ENCODE data around the gene FMO4. TPM values are rescaled to one million over a fixed set of nuclear protein-coding genes. Genes with fewer than 3 reads are reported as not detected.

The FMO4 gene
- total and polyA plus RNA-seq, 9 of the 15 experiments (the other 6 are each of a cell fraction or from before 2014, with no cell fraction given) = 0.25 to 1.1 (median 0.54) TPM; not detected in 2

GRCh38 chr1:171344473-171344820, 30.5 kb downstream of the FMO4 start:
- TF ChIP-seq ZNF707 (CRISPR knock-in tag; conservative IDR thresholded peaks at IDR 0.05) (no peak), CBX1 (IDR thresholded peaks at IDR 0.05; ENCODE audit: low read depth) (no peak), SMAD1 (IDR thresholded peaks at IDR 0.05; ENCODE audit: low read depth, low read length, partially characterized antibody) (no peak), RCOR1 (IDR thresholded peaks at IDR 0.05; ENCODE audit: borderline replicate concordance in 1 of 2, low read depth in 2 of 2, low read length in 2 of 2) (no peak), CBFA2T3 (IDR thresholded peaks at IDR 0.05) (no peak), TRIM25 (IDR thresholded peaks at IDR 0.05; ENCODE audit: borderline replicate concordance) (no peak), KLF16 (IDR thresholded peaks at IDR 0.05) (no peak), STAT5B (CRISPR knock-in tag; IDR thresholded peaks at IDR 0.05) (no peak), RBM39 (optimal IDR thresholded peaks at IDR 0.05; ENCODE audit: low read depth, low read length) (no peak), NR1H2 (CRISPR knock-in tag; IDR thresholded peaks at IDR 0.05) (no peak), ZNF197 (CRISPR knock-in tag; IDR thresholded peaks at IDR 0.05; ENCODE audit: low read depth) (no peak)
- TF ChIP-seq, protein P1, sequence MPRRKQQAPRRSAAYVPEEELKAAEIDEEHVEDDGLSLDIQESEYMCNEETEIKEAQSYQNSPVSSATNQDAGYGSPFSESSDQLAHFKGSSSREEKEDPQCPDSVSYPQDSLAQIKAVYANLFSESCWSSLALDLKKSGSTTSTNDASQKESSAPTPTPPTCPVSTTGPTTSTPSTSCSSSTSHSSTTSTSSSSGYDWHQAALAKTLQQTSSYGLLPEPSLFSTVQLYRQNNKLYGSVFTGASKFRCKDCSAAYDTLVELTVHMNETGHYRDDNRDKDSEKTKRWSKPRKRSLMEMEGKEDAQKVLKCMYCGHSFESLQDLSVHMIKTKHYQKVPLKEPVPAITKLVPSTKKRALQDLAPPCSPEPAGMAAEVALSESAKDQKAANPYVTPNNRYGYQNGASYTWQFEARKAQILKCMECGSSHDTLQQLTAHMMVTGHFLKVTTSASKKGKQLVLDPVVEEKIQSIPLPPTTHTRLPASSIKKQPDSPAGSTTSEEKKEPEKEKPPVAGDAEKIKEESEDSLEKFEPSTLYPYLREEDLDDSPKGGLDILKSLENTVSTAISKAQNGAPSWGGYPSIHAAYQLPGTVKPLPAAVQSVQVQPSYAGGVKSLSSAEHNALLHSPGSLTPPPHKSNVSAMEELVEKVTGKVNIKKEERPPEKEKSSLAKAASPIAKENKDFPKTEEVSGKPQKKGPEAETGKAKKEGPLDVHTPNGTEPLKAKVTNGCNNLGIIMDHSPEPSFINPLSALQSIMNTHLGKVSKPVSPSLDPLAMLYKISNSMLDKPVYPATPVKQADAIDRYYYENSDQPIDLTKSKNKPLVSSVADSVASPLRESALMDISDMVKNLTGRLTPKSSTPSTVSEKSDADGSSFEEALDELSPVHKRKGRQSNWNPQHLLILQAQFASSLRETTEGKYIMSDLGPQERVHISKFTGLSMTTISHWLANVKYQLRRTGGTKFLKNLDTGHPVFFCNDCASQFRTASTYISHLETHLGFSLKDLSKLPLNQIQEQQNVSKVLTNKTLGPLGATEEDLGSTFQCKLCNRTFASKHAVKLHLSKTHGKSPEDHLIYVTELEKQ (CRISPR knock-in tag; IDR thresholded peaks at IDR 0.05) = no peak
- TF ChIP-seq, protein P2, sequence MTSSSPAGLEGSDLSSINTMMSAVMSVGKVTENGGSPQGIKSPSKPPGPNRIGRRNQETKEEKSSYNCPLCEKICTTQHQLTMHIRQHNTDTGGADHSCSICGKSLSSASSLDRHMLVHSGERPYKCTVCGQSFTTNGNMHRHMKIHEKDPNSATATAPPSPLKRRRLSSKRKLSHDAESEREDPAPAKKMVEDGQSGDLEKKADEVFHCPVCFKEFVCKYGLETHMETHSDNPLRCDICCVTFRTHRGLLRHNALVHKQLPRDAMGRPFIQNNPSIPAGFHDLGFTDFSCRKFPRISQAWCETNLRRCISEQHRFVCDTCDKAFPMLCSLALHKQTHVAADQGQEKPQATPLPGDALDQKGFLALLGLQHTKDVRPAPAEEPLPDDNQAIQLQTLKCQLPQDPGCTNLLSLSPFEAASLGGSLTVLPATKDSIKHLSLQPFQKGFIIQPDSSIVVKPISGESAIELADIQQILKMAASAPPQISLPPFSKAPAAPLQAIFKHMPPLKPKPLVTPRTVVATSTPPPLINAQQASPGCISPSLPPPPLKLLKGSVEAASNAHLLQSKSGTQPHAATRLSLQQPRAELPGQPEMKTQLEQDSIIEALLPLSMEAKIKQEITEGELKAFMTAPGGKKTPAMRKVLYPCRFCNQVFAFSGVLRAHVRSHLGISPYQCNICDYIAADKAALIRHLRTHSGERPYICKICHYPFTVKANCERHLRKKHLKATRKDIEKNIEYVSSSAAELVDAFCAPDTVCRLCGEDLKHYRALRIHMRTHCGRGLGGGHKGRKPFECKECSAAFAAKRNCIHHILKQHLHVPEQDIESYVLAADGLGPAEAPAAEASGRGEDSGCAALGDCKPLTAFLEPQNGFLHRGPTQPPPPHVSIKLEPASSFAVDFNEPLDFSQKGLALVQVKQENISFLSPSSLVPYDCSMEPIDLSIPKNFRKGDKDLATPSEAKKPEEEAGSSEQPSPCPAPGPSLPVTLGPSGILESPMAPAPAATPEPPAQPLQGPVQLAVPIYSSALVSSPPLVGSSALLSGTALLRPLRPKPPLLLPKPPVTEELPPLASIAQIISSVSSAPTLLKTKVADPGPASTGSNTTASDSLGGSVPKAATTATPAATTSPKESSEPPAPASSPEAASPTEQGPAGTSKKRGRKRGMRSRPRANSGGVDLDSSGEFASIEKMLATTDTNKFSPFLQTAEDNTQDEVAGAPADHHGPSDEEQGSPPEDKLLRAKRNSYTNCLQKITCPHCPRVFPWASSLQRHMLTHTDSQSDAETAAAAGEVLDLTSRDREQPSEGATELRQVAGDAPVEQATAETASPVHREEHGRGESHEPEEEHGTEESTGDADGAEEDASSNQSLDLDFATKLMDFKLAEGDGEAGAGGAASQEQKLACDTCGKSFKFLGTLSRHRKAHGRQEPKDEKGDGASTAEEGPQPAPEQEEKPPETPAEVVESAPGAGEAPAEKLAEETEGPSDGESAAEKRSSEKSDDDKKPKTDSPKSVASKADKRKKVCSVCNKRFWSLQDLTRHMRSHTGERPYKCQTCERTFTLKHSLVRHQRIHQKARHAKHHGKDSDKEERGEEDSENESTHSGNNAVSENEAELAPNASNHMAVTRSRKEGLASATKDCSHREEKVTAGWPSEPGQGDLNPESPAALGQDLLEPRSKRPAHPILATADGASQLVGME (CRISPR knock-in tag; IDR thresholded peaks at IDR 0.05) = no peak
- Histone ChIP-seq H3K9me3 (replicated peaks; ENCODE audit: control insufficient read depth, insufficient read depth, low read depth, low read length) (no peaks in the 10 kb centered on the region), H3K4me1 (replicated peaks in 1 of 2; ENCODE audit: control insufficient read depth in 2 of 2, insufficient read depth in 2 of 2, low read length in 2 of 2) (no peaks in the 10 kb centered on the region), H3K27me3 (ENCODE audit: control insufficient read depth in 2 of 2, insufficient read depth in 2 of 2, low read length in 2 of 2) (no peaks in the 10 kb centered on the region), H3K36me3 (ENCODE audit: control insufficient read depth, insufficient read depth, low read length) (no peaks in the 10 kb centered on the region), H3K4me3 (no peak overlapping the region), H4K20me1 (replicated peaks; ENCODE audit: control insufficient read depth, insufficient read depth, low read length) (no peaks in the 10 kb centered on the region), H3K79me2 (ENCODE audit: control insufficient read depth, insufficient read depth, low read length) (no peaks in the 10 kb centered on the region), H2AFZ (ENCODE audit: low read depth, low read length) (no peak overlapping the region), H3K4me2 (ENCODE audit: insufficient read depth, low read length) (no peak overlapping the region), H3K9me1 (ENCODE audit: control insufficient read depth, insufficient read depth, low read length) (no peaks in the 10 kb centered on the region), H3K9ac (ENCODE audit: insufficient read depth in 1 of 2, low read depth in 2 of 2, low read length in 2 of 2) (no peak overlapping the region), H3K27ac (ENCODE audit: extremely low read depth, low read depth, low read length) (no peak overlapping the region)
- POLR2A ChIA-PET = no interaction called here
- 0% methylated on average over 6 of the region's 6 CpGs for WGBS (ENCODE audit: insufficient coverage, low coverage, missing lambda C conversion rate)
- no peak for FAIRE-seq
- no peak for ATAC-seq
- CTCF ChIA-PET (ENCODE audit: low intra/inter-chr PET ratio) = no interaction called here
- intact Hi-C loops (cut with micrococcal nuclease) (no loop called here), in situ Hi-C loops (cut with MboI) (no loop called here)
- DNase-seq (ENCODE audit: extremely low read depth in 1 of 4, low spot score in 3 of 4) = no peak
- BruUV-seq (replicated peaks) = no TSS peak
